Stimulated activated CD4-positive, alpha-beta T cell treated with anti-CD3 and anti-CD28 coated beads, Interleukin-4, amount 100 ng/mL, for 48 hours (primary cell): ENCODE data around the gene CALB2.

Experiments
- DNase-seq, 2 donors: peaks; one replicate each; pipeline ENCODE4 v3.0.0-alpha.2; 2020; ENCODE audit warnings: low read depth in 2 of 2

CALB2 gene

DNA sequence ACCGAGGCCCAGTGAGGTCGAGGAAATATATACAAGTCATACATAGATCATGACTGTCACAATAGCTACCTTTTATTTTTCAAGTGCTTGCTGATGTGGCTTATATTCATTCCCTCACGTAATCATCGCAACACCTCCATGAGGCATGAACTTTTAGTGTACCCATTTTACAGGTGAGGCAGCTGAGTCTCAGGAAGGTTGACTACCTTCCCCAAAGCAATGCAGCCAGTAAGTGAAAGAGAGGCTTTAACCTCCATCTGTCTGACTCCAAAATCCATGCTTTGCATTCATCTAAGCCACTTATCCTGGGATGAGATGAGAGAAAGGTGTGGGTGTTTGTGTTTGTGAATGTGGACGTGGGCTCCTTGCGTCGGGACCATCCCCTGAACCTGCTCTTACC, 30.8 kb downstream of the CALB2 start:
- no peak for DNase-seq

DNA sequence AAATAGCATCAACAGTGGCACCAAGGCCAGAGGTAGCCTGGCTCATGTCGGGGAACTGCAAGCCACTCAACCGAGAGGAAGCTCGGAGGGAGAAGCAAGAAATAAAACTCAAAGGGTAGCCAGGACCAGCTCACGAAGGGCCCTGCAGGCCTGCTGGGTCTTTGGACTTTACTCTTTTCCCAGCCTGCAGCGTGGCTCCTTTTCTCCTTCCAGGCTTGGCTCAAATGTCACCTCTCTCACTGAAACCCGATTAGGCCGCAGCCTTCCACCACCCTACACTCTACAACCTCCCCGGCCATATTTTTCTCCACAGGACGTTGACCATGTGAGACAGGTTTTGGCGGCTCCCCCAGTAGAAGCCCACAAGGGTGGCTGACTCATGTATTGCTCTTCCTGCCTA, 38.1 kb downstream of the CALB2 start:
- no peak for DNase-seq

- DNase-seq: no peak
Observed at GRCh38 chr16:71399801-71400563, 41.5 kb downstream of the CALB2 start.

DNA sequence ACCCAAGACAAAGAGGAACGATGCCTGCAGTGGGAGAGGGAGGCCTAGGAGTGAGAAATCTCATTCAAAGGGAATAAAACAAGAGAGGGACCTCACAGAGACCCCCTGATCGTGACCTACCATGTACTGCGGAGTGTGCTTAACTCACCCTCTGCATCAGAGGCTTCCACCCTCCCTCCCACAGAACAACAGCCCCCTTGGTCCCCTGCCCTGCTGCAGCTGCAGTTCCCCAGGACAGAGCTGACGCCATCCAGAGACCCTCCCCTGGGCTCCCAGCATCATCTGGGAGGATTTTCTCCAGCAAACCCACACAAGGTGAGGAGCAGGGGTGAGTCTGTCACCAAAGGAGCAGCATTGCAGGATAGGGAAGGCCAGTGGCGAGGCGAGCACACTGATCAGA, 43.5 kb downstream of the CALB2 start:
- no peak for DNase-seq

DNA sequence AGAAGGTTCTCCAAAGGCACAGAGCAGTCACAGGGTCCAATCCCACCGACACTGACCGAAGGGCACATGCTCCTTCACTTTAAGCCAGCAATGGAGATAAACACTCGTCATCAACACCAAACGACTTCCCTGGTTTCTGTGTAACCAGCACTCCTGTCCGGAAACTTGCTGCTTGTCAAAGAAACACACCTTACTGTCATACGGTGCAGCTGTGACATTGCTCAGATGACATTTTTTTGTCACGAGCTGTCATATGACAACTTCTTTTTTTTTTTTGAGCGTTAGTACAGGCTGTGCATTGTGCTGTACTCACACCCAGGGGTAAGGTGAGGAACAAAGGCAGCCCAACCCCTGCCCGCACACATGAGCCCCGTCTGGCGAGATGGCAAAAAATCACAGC, 44.2 kb downstream of the CALB2 start:
- DNase-seq: no peak

- DNase-seq: no peak
Observed at GRCh38 chr16:71404364-71404763, 45.8 kb downstream of the CALB2 start.

GRCh38 chr16:71406316-71406715, 47.8 kb downstream of the CALB2 start:
- DNase-seq: no peak

DNA sequence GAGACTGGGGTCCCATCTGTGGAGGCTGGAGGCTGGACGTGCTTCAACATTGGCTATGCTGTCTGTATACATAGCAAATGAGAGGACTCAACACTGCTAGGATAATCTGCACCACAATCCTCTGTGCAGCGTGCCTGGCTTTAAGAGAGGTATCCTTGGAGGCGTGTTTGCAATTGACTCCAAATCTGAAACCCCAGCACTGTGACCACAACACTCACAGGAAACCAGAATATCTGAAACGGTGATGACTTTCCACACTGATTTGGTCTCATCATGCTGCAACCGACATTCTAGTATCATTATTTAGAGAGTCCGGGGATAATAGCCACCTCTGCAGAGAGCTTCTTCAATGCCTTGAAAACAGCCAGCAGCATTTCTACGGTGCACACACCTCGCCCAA, 48.2 kb downstream of the CALB2 start:
- DNase-seq: no peak

GRCh38 chr16:71407731-71408130, 49.2 kb downstream of the CALB2 start:
- DNase-seq: no peak

- no peak for DNase-seq
Observed at GRCh38 chr16:71408536-71408935, 50.0 kb downstream of the CALB2 start.

DNA sequence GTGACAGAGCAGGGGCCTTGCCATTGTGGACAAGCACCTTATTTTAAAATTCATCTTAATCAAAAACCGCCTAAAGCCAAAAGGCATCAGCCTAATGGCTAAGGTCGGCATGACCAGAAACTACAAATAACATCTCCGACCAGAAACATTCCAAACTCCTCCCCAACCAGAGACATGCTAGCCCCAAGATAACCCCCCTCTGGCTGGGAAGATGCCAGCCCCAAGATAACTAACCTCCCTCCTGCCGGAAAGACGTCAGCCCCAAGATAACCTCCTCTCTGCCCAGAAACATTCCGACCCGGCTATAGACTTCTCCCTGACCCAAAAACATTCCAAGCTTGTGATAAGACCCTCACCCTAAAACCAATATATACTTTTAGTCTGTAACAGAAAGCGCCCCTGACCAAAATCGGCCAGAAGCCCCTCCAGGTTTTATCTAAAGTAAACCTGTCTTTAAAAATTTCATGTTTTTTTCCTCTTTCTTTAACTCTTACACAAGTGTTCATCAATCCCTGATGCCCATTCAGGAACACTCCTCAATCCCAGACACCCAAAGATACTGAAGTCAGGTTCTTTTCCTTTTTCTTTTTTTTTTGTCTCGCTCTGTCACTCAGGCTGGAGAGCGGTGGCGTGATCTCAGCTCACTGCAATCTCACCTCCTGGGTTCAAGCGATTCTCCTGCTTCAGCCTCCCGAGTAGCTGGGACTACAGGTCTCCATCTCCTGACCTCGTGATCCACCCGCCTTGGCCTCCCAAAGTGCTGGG, 50.7 kb downstream of the CALB2 start:
- no peak for DNase-seq

DNA sequence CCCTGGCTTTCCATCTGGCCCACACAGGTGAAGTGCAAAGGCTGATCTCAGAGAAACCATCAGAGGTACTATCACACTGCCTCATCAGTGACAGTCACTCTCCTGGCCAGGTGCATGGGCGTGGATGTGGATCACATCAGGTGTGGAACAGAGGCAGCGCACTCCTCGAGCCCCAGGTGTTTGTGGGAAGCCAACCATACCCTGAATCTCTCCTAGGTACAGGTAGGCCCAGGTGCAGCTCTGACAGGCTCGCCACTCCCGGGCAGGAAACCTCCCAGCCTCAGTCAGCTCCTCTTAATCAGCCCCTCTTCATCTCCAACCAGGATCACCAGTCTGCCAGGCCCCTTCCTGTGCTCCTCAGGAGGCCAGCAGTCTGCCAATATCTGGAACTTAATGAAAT, 51.6 kb downstream of the CALB2 start:
- no peak for DNase-seq

DNA sequence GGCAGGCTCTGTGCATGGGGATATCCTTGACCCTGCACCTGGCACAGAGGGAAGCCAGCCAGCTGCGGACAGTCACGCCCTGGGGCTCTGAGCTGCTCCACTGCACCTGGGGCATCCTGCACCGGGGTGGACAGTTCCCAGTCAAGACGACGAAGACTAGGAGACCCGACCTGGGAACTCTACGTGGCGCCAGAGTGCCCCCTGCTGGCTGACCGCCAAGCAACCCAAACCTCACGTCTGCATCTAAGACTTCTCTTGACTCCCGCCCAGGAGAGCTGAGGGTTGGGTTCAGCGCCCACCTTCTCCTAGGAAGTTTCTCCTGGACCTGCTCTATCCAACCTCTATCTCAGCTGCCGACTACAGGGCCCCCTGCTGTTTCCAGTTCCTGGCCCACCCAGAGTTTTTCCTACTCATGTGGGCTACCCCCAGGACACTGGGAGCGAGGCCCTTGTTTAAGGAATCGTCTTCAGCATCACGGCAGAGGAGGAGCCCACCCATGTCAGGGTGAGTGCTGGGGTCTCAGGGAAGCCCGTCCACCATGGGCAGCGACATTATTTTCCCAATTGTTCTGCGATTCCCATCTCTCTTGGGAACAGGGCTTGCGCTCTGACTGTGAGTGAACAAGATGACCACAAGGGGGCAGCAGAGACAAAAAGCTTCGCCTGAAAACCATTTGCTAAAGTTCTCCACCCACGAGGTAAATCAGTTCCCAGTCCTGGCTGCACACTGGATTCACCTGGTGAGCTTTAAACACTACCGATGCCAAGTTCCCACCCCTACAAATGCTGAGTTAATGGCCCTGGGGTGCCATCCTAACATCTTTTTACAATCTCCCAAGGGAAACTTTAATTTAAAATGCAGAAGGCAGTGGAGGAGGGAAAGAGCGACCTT, 54.0 kb downstream of the CALB2 start:
- peak; percentile 51 to 59 for DNase-seq

GRCh38 chr16:71413341-71413740, 54.8 kb downstream of the CALB2 start:
- DNase-seq: no peak

DNA sequence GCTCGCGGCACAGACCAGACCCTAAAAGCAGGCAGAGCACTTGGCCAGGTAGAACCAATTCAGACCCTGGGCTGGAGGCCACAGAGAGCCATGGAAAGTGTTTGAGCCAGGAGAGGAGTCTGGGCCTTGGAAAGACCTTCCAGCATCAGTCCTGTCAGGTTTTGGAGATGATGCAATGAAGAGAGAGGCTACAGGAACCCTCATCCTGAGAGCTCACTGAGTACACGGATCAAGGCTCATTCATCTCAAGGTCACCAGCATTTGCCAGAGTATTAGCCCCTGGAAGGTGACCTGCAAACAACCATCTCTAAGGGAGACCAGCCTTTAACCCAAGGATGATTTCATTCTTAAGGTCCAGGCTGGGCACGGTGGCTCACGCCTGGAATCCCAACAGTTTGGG, 55.5 kb downstream of the CALB2 start:
- no peak for DNase-seq

DNA sequence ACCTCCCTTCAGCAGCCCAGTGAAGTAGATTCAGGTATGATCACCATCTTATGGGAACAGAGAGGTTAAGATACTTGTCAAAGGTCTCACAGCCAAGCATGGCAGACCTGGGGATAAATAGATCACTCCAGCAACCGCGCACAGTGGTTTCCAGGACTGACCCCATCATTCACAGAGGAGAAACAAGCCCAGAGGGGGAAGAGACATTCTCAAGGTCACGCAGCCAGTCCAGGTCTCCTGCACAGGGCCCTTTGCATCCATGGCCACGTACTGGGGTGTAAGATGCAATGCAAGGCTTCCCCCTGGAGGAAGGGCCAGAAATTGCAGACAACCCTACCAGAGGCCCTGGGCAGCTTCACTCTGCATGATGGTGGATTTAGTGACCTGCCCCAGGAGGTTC, 63.4 kb downstream of the CALB2 start:
- peak; percentile 14 to 26 for DNase-seq

- no peak for DNase-seq
Observed at GRCh38 chr16:71423016-71423415, 64.5 kb downstream of the CALB2 start.

GRCh38 chr16:71423865-71424264, 65.3 kb downstream of the CALB2 start:
- no peak for DNase-seq

- DNase-seq: no peak
Observed at GRCh38 chr16:71424626-71425025, 66.1 kb downstream of the CALB2 start.

GRCh38 chr16:71425746-71426068, 67.2 kb downstream of the CALB2 start:
- DNase-seq: no peak

GRCh38 chr16:71426069-71426879, 67.8 kb downstream of the CALB2 start:
- DNase-seq: peak; percentile 13 to 41
